PFSK-1 (cell line): ENCODE measurements around the gene RAP1GAP2.

Experiments used
- POLR2AphosphoS5 ChIP-seq: IDR thresholded peaks from 2 replicates; pipeline ENCODE4 v1.6.1; 2012; ENCODE audit warnings: low read depth, mild to moderate bottlenecking, control low read depth, low read length, moderate library complexity
- REST ChIP-seq, 2 experiments: IDR thresholded peaks; 2 replicates each; pipeline versions ENCODE4 v1.6.1 to v1.8.0; 2011 to 2012; ENCODE audit warnings: low read depth in 2 of 2, low read length in 2 of 2, control low read depth in 1 of 2, inconsistent platforms in 1 of 2, mild to moderate bottlenecking in 1 of 2, moderate library complexity in 1 of 2; ENCODE audit not compliant: insufficient read depth in 1 of 2
- SIN3A ChIP-seq: IDR thresholded peaks from 2 replicates; pipeline ENCODE4 v1.6.1; 2012; ENCODE audit warnings: mild to moderate bottlenecking, low read length, moderate library complexity, borderline replicate concordance; ENCODE audit not compliant: insufficient read depth
- TAF1 ChIP-seq: IDR thresholded peaks from 2 replicates; pipeline ENCODE4 v1.6.1; 2012; ENCODE audit warnings: low read length, control low read depth, borderline replicate concordance; ENCODE audit not compliant: insufficient read depth

GRCh38 chr17:3009411-3009920 is 213.2 kb downstream of the RAP1GAP2 start:
- no peak for TF ChIP-seq REST (IDR thresholded peaks at IDR 0.05; ENCODE audit: insufficient read depth in 1 of 2, low read depth in 2 of 2, low read length in 2 of 2)
- TF ChIP-seq TAF1: no peak
- no peak for TF ChIP-seq POLR2AphosphoS5
- TF ChIP-seq SIN3A: no peak
